AG04450 (cell line): ENCODE measurements around the gene MC1R. TPM values are rescaled to one million over a fixed set of nuclear protein-coding genes. Genes with fewer than 3 reads are reported as not detected.
A peak's percentile ranks its signal among the peaks of the same experiment; 100 is the strongest.
"Not testable (repeated sequence)": the region's sequence is repeated elsewhere in the genome, so short reads cannot be mapped to it uniquely, and the experiment has no call there.

Experiments used
- CTCF ChIA-PET: fragments of 300-600, 350-600 bp; formaldehyde crosslinking; extraction: SDS; loops from one replicate; lab custom pipeline; 2022; ENCODE audit warnings: antibody characterized with exemption, inconsistent platforms; lab: Charles Lee
- POLR2A ChIA-PET: fragments of 350-600 bp; formaldehyde crosslinking; extraction: SDS; loops from one replicate; lab custom pipeline; 2021; ENCODE audit warnings: antibody characterized with exemption, inconsistent platforms; lab: Yijun Ruan, JAX
- DNase-seq: peaks from one replicate; pipeline ENCODE4 v3.0.0-alpha.2; 2011; ENCODE audit warnings: low read depth, low spot score
- H3K27ac ChIP-seq: one replicate; pipeline ENCODE4 v1.5.1; 2012; ENCODE audit warnings: low read depth, low read length, control low read depth
- H3K27me3 ChIP-seq: one replicate; pipeline ENCODE4 v1.6.0; 2012; ENCODE audit warnings: low read length; ENCODE audit not compliant: control insufficient read depth, insufficient read depth
- H3K4me3 ChIP-seq: 2 replicates; pipeline ENCODE4 v1.5.1; 2011; ENCODE audit warnings: mild to moderate bottlenecking, low read depth, low read length, control low read depth
- H3K9me3 ChIP-seq: 2 replicates; pipeline ENCODE4 v1.5.1; 2012; ENCODE audit warnings: low read length; ENCODE audit not compliant: control insufficient read depth, insufficient read depth
- CTCF ChIP-seq: IDR thresholded peaks from 2 replicates; pipeline ENCODE4 v1.5.1; 2011; ENCODE audit warnings: low read depth, low read length, control low read depth, inconsistent platforms
- polyA plus RNA-seq: library from polyadenylated mRNA; depleted of rRNA; stranded (reverse); fragments of >200 nt; gene quantifications from 2 replicates; pipeline ENCODE4 v1.2.3, GENCODE V29; 2011

The MC1R gene
- polyA plus RNA-seq, 1 experiment, result 3.9 TPM

DNA sequence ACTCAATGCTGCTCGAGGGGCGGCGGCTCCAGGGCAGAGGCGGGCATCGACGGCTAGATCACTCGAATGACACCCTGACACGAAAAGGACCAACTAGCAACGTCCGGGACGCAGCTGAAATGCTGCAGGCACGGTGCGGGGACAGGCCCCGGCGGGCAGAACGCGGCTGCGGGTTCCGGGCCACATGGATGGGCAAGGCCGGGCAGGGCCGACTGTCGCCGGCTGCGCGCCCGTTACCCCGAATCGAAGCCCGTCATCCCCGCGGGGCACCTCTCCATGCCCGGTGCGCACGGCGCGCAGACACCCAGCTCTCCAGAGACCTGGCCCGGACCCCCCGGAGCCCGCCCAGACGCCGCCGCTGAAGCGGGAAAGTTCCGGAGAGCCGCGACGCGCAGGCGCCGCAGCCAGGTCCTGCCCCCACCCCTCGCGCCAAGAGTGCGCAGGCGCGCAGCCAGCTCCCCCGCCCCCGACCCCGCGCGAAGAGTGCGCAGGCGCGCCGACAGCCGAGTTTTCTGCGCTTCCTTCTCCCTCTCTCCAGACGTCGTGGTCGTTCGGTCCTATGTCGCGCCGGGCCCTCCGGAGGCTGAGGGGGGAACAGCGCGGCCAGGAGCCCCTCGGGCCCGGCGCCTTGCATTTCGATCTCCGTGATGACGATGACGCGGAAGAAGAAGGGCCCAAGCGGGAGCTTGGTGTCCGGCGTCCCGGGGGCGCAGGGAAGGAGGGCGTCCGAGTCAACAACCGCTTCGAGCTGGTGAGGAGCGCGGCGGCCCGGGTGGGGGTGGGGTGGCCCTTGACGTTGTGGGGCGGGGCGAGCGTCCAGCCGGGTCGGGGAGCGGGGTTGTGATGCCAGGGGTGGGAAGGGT is 45.3 kb upstream of the MC1R start, which contains the start of gene TCF25:
TCF25 (plus strand) TSS at position 484 of the 863 bp plus-strand sequence; CDS start at position 560, 76 bp downstream.
- Histone ChIP-seq H3K4me3 (peak within 1 kb of the TSS; percentile 92), H3K9me3 (no peaks in the 10 kb centered on the region; the same call in 1 of the 2 replicates), H3K27ac (peak within 1 kb of the TSS; percentile 100), H3K27me3 (no peaks in the 10 kb centered on the region)
- POLR2A ChIA-PET, result interaction anchor here (0.5 to 3.4 kb wide), 17 partner anchors 8 to 1256 kb away, joined by 3 to 59 read pairs (median 3); partner anchors contain the start of genes MC1R and TUBB3
- TF ChIP-seq CTCF, result no peak
- DNase-seq, result peak; percentile 56
- CTCF ChIA-PET, result interaction anchor here (0.9 to 1.2 kb wide), 3 partner anchors 12 to 173 kb away, joined by 3 to 9 read pairs (median 5); partner anchors contain the start of gene MC1R

- POLR2A ChIA-PET, result interaction anchor here (0.6 to 3.4 kb wide), 10 partner anchors 11 to 1257 kb away, joined by 3 to 59 read pairs (median 4); partner anchors contain the start of genes MC1R and TUBB3
- TF ChIP-seq CTCF, result no peak
- peak overlapping the region; percentile 73 for H3K27ac ChIP-seq
Measured at GRCh38 chr16:89873972-89874689, 44.5 kb upstream of the MC1R start.

GRCh38 chr16:89879123-89879522 is 39.5 kb upstream of the MC1R start:
- CTCF ChIA-PET, result interaction anchor here (1.5 kb wide), 1 partner anchor 39 kb away, joined by 4 read pairs; no protein-coding TSS in a partner anchor
- H3K27me3 ChIP-seq, DNase-seq, POLR2A ChIA-PET, H3K9me3 ChIP-seq, H3K27ac ChIP-seq, H3K4me3 ChIP-seq: not testable (repeated sequence)

More at GRCh38 chr16:89873972-89874689, 44.5 kb upstream of the MC1R start:
- CTCF ChIA-PET, result interaction anchor here (0.9 to 1.2 kb wide), 2 partner anchors 13 to 45 kb away, joined by 5 to 9 read pairs; partner anchors contain the start of gene MC1R
- Histone ChIP-seq H3K27me3 (no peaks in the 10 kb centered on the region), H3K4me3 (peak overlapping the region; percentile 92), H3K9me3 (no peaks in the 10 kb centered on the region; the same call in 1 of the 2 replicates)
- peak; percentile 94 for DNase-seq

DNA sequence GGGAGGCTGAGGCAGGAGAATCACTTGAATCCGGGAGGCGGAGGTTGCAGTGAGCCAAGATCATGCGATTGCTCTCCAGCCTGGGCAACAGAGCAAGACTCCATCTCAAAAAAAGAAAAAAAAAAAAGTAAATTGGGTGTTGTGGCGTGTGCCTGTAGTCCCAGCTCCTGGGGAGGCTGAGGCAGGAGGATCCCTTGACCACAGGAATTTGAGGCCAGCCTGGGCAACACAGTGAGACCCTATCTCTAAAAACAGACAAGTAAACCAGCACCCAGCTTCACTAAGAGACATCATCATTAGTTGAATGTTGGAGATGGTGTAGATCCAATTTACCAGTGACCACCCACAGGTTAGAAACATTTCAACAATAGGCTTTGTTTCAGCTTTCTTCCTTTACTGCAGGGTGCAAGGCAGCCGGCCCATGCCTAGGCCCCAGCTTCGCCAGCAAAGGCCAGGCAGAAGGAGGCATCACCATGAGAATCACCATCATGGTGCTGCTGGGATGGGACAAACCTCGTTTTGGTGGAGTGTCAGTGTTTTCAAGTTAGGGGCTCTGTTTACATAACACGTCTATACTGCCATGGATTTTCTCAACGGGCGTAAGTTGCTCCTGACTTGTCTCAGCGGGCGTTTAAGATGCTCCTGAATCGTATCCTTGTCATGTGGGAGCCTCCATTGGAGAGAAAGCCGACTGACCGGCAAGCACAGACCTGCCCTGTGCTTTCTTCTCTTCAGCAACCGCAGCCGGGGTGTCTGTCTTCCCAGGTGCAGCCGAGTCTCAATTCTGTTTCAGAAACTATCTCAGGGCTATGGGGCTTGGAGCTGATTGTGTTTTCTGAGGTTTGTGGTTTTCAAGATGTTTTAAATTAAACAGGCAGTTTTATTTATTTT is 37.9 kb upstream of the MC1R start:
- CTCF ChIA-PET, result interaction anchor here (1.7 kb wide), 1 partner anchor 30 kb away, joined by 4 read pairs; no protein-coding TSS in a partner anchor
- TF ChIP-seq CTCF, result no peak
- Histone ChIP-seq H3K9me3 (no peaks in the 10 kb centered on the region), H3K4me3 (no peak overlapping the region), H3K27me3 (no peaks in the 10 kb centered on the region), H3K27ac (no peak overlapping the region)
- no peak for DNase-seq
- POLR2A ChIA-PET, result interaction anchor here (0.7 kb wide), 1 partner anchor 7 kb away, joined by 3 read pairs; the partner anchor contains the start of gene TCF25
